ENCODE measurements around the gene FDPS.

The FDPS gene

DNA sequence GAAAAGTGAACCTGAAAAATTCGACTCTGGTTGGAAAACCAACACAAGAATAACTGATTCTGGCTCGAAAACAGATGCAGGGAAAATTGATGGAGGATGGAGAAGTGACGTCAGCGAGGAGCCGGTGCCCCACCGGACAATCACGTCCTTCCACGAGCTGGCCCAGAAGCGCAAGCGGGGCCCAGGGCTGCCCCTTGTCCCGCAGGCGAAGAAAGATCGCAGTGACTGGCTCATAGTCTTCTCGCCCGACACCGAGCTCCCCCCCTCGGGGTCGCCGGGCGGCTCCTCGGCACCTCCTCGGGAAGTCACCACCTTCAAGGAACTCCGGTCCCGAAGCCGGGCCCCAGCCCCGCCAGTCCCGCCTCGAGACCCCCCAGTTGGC lies 13.9 kb downstream of the FDPS start:
- in situ Hi-C loops (cut with HindIII; ENCODE audit: low sequenced_read_pairs) = no loop called here
- peak overlapping the region; percentile 76 for H3K4me3 ChIP-seq (ENCODE audit: low read depth, low read length)
- TF ChIP-seq, protein P1, sequence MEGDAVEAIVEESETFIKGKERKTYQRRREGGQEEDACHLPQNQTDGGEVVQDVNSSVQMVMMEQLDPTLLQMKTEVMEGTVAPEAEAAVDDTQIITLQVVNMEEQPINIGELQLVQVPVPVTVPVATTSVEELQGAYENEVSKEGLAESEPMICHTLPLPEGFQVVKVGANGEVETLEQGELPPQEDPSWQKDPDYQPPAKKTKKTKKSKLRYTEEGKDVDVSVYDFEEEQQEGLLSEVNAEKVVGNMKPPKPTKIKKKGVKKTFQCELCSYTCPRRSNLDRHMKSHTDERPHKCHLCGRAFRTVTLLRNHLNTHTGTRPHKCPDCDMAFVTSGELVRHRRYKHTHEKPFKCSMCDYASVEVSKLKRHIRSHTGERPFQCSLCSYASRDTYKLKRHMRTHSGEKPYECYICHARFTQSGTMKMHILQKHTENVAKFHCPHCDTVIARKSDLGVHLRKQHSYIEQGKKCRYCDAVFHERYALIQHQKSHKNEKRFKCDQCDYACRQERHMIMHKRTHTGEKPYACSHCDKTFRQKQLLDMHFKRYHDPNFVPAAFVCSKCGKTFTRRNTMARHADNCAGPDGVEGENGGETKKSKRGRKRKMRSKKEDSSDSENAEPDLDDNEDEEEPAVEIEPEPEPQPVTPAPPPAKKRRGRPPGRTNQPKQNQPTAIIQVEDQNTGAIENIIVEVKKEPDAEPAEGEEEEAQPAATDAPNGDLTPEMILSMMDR (IDR thresholded peaks at IDR 0.05; ENCODE audit: low read depth, low read length) = no peak
- peak; percentile 29 for DNase-seq (ENCODE audit: low read depth, low spot score)

DNA sequence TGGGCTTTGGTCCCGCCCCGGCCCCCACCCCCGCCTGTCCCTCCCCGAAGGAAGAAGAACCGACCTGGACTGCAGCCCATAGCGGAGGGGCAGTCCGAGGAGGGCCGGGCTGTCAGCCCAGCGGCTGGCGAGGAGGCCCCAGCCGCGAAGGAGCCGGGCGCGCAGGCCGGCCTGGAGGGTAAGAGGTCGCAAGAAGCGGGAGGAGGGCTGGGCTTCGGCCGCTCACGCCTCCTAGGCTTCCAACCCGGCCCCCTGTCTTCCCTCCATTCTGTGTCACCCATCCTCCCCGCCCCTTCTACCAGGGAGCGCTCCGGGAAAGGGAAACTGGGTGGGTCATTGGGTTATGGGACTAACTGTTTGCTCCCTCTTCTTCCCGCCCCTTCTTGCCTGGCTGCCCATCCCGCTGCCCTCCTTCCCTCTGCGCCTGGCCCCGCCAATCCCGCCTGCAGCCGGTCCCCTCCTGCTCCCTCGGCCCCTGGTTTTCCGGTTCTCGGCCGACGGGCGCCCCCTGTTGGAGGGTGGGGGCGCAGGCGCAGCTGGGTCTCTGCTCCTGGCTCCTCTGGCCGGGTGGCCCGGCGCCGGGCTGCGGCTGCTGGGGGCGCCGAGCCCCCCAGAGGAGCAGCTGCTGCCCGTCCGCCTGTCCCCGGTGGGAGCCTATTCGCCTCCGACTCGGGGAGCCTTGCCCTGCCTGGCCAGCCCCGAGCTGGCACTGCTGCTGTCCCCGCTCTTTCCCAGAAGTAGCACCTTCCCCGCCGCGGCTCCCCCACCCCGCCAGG lies 14.5 kb downstream of the FDPS start:
- TF ChIP-seq, protein P1 (IDR thresholded peaks at IDR 0.05; ENCODE audit: low read depth, low read length) = peak; percentile 88
- H3K4me3 ChIP-seq (ENCODE audit: low read depth, low read length) = peak overlapping the region; percentile 76
- DNase-seq (ENCODE audit: low read depth, low spot score) = peak; percentile 94
- in situ Hi-C loops (cut with HindIII; ENCODE audit: low sequenced_read_pairs) = no loop called here

DNA sequence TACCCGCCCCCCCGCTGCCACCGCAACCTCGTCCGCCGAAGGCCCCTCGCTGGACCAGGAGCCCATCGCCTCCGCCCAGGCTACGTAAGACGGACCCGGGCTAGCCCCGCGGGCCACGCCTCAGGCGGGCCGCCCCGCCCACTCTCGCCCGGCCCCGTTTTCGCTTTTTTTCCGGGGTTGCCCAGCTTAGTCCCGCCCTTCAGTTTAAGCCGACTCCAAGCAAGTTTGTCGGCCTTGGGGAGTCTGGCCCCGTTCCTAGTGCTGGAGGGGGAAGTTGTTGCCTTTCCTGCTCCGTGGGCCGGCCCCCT lies 15.0 kb downstream of the FDPS start:
- TF ChIP-seq, protein P1 (IDR thresholded peaks at IDR 0.05; ENCODE audit: low read depth, low read length) = no peak
- in situ Hi-C loops (cut with HindIII; ENCODE audit: low sequenced_read_pairs) = no loop called here
- H3K4me3 ChIP-seq (ENCODE audit: low read depth, low read length) = peak overlapping the region; percentile 76
- peak; percentile 95 for DNase-seq (ENCODE audit: low read depth, low spot score)

DNA sequence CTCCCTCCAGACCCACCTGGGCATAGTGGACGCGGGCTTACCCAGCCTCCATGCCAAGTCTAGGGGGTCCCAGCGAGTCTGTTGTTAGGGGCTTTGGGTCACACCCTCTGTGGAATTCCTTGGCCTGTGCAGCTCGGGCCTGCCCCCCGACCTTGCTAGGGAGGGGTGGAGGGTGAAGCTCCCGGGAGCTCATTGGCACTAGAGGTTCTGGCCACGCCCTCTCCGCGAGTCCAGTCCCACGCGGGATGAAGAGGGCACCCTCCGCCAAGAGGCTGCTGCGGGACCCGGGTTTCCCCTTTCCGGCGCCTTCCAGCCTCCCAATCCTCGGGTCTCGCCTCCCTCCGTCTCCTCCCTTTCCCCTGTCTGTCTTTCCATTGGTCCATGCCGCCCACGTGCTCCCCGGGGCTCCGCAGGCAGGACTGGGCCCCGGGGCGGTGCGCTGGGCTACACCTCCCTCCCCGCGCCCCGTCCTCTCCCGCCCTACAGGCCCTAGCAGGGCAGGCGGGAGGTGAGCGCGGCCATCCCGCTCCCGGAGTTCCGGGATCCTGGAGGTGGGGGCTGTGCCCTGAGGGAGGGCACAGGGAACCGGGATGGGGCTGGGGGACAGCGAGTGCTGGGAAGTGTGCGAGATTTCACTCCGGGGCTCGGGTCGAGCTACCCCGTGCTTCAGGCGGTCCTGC lies 15.5 kb downstream of the FDPS start:
- peak overlapping the region; percentile 76 for H3K4me3 ChIP-seq (ENCODE audit: low read depth, low read length)
- in situ Hi-C loops (cut with HindIII; ENCODE audit: low sequenced_read_pairs) = no loop called here
- peak; percentile 96 for DNase-seq (ENCODE audit: low read depth, low spot score)
- TF ChIP-seq, protein P1 (IDR thresholded peaks at IDR 0.05; ENCODE audit: low read depth, low read length) = no peak

DNA sequence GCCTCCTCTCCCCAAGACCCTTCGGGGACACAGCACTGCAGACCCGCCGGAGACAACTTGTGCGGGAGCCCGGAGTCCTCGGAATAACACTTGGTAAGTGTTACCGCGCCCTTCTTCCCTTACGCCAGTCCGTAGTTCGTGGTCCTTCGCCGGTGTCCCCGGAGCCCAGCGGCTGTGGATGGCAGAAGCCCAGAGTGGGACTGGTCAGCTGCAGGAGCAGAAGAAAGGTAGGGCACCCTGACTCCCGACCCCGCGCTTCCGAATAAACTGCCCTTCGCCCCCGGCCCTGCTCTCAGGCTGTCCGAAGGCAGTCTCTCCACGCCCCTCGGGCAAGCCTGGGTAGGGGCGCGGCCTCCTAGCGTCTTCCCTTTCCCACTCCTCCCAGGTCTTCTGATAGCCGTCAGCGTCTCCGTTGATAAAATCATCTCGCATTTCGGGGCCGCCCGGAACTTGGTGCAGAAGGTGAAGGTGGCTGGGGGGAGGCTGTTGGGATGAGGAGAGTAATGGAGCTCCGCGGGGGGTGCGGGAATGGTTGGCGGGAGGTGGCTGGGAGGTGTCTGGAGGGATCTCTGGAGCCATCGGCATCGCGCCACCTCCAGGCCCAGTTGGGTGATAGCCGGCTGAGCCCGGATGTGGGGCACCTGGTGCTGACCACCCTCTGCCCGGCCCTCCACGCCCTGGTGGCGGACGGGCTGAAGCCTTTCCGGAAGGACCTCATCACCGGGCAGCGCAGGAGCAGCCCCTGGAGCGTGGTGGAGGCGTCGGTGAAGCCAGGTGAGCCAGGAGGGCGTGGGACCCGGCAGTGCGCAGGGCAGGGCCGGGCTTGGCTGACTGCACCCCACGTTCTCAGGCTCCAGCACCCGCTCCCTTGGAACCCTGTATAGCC lies 16.3 kb downstream of the FDPS start:
- TF ChIP-seq, protein P1 (IDR thresholded peaks at IDR 0.05; ENCODE audit: low read depth, low read length) = peak; percentile 63
- peak overlapping the region; percentile 76 for H3K4me3 ChIP-seq (ENCODE audit: low read depth, low read length)
- in situ Hi-C loops (cut with HindIII; ENCODE audit: low sequenced_read_pairs) = no loop called here
- peak; percentile 28 for DNase-seq (ENCODE audit: low read depth, low spot score)

DNA sequence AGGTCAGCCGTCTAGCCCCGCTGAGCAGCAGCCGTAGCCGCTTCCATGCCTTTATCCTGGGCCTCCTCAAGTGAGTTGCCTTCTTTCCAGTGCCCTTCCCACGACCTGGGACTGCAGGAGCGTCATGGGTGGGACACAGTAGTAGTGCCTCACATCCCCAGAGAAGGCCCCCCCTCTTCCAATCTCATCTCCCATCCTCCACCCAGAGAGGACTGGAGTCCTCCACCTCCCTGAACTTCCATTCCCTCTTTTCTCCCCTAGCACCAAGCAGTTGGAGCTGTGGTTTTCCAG lies 16.9 kb downstream of the FDPS start:
- peak overlapping the region; percentile 76 for H3K4me3 ChIP-seq (ENCODE audit: low read depth, low read length)
- in situ Hi-C loops (cut with HindIII; ENCODE audit: low sequenced_read_pairs) = no loop called here
- DNase-seq (ENCODE audit: low read depth, low spot score) = no peak
- TF ChIP-seq, protein P1 (IDR thresholded peaks at IDR 0.05; ENCODE audit: low read depth, low read length) = no peak

Data from astrocyte of the spinal cord (primary cell).